GM12865 (cell line): ENCODE results near the gene SSRP1.

Experiments
- DNase-seq: peaks from one replicate; pipeline ENCODE4 v3.0.0; 2010; ENCODE audit warnings: low read depth
- H3K4me3 ChIP-seq: 2 replicates; pipeline ENCODE4 v1.5.1; 2011; ENCODE audit warnings: mild to moderate bottlenecking, low read depth, low read length, control low read depth
- CTCF ChIP-seq: IDR thresholded peaks from 2 replicates; pipeline ENCODE4 v1.5.1; 2011; ENCODE audit warnings: low read length, control low read depth, low read depth, inconsistent platforms; ENCODE audit not compliant: insufficient read depth; ENCODE audit errors: missing control alignments

The SSRP1 gene

DNA sequence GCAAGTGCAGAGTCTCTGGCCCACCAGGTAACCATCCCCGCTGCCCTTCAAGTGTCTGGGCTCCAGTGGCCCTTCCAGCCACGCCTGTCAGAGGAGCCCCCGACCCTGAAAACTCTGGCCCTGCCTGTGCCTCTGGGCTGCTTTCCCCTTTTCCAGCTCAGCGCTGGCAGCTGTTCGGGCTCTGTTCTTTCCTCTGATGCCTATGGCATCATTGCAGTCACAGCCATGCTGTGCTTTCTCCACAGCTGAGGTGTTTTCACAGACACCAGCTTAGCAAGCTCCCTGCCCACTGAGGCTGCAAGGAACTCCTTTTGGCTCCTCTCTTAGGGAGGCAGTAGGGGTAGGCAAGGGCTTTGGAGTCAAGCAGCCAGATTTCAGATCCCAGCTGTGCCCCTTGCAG is 23.7 kb upstream of the SSRP1 start:
- no peak for TF ChIP-seq CTCF
- no peak for DNase-seq
- no peak overlapping the region for H3K4me3 ChIP-seq

DNA sequence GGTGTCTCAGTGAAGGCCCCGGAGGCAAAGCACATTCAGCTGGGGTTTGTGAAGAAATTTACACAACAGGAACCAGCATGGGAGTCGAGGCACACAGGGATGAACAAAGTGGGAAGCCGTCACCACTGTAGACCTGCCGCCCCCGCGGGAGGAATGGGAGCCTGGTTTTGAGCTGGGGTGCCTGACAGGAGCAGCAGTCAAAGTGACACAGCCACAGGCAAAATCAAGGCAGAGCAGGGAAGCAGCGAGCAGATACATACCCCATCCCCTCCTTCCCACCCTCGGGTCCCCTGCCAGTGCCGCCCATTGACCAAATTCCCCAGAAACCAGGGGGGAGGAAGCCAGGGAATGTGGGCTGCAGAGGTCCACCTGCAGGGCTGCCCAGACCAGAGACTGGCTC is 23.3 kb upstream of the SSRP1 start:
- no peak overlapping the region for H3K4me3 ChIP-seq
- no peak for TF ChIP-seq CTCF
- DNase-seq = no peak

- H3K4me3 ChIP-seq = no peak overlapping the region
- no peak for DNase-seq
- TF ChIP-seq CTCF = no peak
Measured at GRCh38 chr11:57358543-57358961, 22.9 kb upstream of the SSRP1 start.

- TF ChIP-seq CTCF = no peak
- DNase-seq = no peak
- no peak overlapping the region for H3K4me3 ChIP-seq
Measured at GRCh38 chr11:57357856-57358255, 22.2 kb upstream of the SSRP1 start.

- no peak for DNase-seq
- TF ChIP-seq CTCF = no peak
Measured at GRCh38 chr11:57357310-57357709, 21.6 kb upstream of the SSRP1 start.

GRCh38 chr11:57356268-57356667 is 20.6 kb upstream of the SSRP1 start:
- H3K4me3 ChIP-seq = no peak overlapping the region
- no peak for DNase-seq
- TF ChIP-seq CTCF = no peak

More at GRCh38 chr11:57357310-57357709, 21.6 kb upstream of the SSRP1 start:
- H3K4me3 ChIP-seq = no peak overlapping the region

- DNase-seq = no peak
- TF ChIP-seq CTCF = no peak
Measured at GRCh38 chr11:57354699-57355098, 19.0 kb upstream of the SSRP1 start.

More at GRCh38 chr11:57354699-57355098, 19.0 kb upstream of the SSRP1 start:
- no peak overlapping the region for H3K4me3 ChIP-seq
